ENCODE data around the gene GRIP1.

GRIP1 gene

DNA sequence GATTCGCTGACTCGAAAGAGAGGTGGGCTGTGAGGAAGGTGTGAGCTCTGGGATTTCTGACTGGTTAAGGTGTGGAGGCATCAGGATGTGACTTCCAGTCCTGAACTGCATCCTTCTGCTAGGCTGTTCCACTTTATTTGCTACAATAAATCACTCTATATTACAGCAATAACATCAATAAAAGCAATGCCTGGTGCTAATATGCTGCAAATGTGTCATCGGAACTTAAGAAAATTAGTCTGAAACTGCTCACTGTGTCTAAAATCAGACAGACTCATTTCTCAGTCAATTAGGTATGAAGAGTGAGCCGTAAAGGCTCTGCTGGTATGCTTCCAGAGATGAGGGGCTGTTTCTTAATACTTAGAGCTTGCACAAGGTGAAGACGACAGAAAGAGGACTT, 250.0 kb downstream of the GRIP1 start:
- in situ Hi-C loops (cut with MboI; ENCODE audit: low pct_unique_long_range_greater_than_20kb, low sequenced_read_pairs), result no loop called here

GRCh38 chr12:66428261-66428660, 250.6 kb downstream of the GRIP1 start:
- in situ Hi-C loops (cut with MboI; ENCODE audit: low pct_unique_long_range_greater_than_20kb, low sequenced_read_pairs), result no loop called here
- no peak for DNase-seq

More for the DNA sequence above, 250.0 kb downstream of the GRIP1 start:
- DNase-seq, result no peak

- no peak for DNase-seq
- in situ Hi-C loops (cut with MboI; ENCODE audit: low pct_unique_long_range_greater_than_20kb, low sequenced_read_pairs), result no loop called here
These were observed 252.2 kb downstream of the GRIP1 start for GRCh38 chr12:66426696-66427095.

GRCh38 chr12:66423266-66423665, 255.6 kb downstream of the GRIP1 start:
- in situ Hi-C loops (cut with MboI; ENCODE audit: low pct_unique_long_range_greater_than_20kb, low sequenced_read_pairs), result loop anchor here (25.0 kb wide), 1 partner anchor 286 kb away; the partner anchor contains the start of gene LLPH
- DNase-seq, result no peak

GRCh38 chr12:66418908-66419307, 260.0 kb downstream of the GRIP1 start:
- in situ Hi-C loops (cut with MboI; ENCODE audit: low pct_unique_long_range_greater_than_20kb, low sequenced_read_pairs), result loop anchor here (25.0 kb wide), 1 partner anchor 282 kb away; the partner anchor contains the start of gene LLPH

DNA sequence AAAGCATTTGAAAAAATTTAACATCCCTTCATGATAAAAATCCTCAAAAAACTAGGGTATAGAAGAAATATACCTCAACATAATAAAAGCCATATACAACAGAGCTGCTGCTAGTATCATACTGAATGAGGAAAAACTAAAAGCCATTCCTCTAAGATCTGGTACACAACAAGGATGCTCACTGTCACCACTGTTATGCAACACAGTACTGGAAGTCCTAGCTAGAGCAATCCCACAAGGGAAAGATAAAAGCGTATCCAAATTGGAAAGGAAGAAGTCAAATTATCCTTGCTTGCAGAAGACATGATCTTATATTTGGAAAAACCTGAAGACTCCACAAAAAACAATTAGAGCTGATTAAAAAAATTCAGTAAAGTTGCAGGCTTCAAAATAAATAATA, 261.7 kb downstream of the GRIP1 start:
- no peak for DNase-seq
- in situ Hi-C loops (cut with MboI; ENCODE audit: low pct_unique_long_range_greater_than_20kb, low sequenced_read_pairs), result loop anchor here (25.0 kb wide), 1 partner anchor 280 kb away; the partner anchor contains the start of gene LLPH

More at GRCh38 chr12:66418908-66419307, 260.0 kb downstream of the GRIP1 start:
- no peak for DNase-seq

GRCh38 chr12:66409195-66409871, 269.5 kb downstream of the GRIP1 start:
- in situ Hi-C loops (cut with MboI; ENCODE audit: low pct_unique_long_range_greater_than_20kb, low sequenced_read_pairs), result loop anchor here (25.0 kb wide), 1 partner anchor 272 kb away; the partner anchor contains the start of gene LLPH
- peak; percentile 81 for DNase-seq

- in situ Hi-C loops (cut with MboI; ENCODE audit: low pct_unique_long_range_greater_than_20kb, low sequenced_read_pairs), result loop anchor here (25.0 kb wide), 1 partner anchor 268 kb away; the partner anchor contains the start of gene LLPH
- no peak for DNase-seq
These were observed 273.5 kb downstream of the GRIP1 start for GRCh38 chr12:66405395-66405794.

DNA sequence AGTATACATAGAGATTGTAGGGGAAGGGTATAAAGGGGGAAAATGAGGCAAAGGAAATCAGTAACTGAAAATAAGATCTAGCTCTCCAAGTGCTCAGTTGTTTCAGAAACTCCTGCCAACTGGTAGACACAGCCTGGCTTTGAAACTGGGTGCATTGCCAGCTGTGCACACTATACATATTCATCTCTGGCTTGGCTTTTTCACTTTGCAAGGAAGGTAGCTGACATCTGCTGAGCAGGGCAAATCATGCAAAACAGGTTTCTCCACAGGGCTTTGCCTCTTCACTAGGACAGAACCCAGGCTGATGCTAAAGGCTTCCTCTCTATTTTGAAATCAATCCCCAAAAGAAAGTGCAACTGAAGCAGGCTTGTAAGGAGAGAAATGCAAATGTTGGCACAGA, 275.1 kb downstream of the GRIP1 start:
- no peak for DNase-seq
- in situ Hi-C loops (cut with MboI; ENCODE audit: low pct_unique_long_range_greater_than_20kb, low sequenced_read_pairs), result loop anchor here (25.0 kb wide), 1 partner anchor 266 kb away; the partner anchor contains the start of gene LLPH

GRCh38 chr12:66399911-66400306, 279.0 kb downstream of the GRIP1 start:
- in situ Hi-C loops (cut with MboI; ENCODE audit: low pct_unique_long_range_greater_than_20kb, low sequenced_read_pairs), result loop anchor here (25.0 kb wide), 1 partner anchor 263 kb away; the partner anchor contains the start of gene LLPH

DNA sequence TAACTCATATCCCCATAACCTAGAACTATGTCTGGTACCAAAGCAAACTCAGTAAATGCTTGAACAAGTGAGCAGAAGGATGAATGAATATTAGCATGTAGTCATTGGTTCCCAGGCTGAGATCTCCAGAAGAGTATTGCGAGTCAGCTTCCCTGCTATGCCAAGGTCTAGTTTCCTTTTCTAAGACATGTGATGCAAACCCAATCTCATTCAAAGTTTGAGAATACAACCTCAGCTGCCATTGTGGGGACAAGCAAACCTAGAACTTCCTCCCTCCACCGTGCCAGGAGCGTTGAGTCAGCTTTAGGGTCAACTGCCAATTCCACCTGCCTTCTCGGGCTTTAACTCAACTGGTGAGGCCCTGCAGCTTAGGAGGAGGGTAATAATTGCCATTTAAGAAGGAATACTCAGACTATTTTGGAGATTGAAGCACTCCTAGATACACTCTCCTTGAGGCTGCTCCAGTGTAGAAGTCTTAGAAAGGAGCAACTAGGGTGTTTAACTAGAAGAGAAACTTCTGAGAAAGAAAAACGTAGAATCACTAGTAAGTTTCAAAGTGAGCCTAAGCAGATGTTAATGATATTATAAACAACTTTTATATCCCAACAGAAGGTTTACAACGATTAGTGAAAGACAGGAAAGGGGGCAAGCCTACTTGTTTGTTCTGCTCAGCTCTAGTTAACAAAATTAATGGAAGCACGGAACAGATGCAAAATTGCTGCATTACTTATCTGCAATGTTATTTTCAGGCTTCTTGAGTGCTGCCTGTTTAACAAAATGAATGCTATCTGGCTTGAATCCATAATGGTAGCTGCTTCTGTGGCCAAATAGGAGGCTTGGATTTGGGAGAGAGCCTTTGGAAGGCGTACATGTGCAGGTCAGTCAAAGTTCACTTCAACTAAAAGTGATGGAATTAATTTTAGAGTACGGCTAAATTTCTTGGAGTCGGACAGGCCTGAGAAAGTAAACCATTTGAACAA, 279.7 kb downstream of the GRIP1 start:
- DNase-seq, result no peak
- in situ Hi-C loops (cut with MboI; ENCODE audit: low pct_unique_long_range_greater_than_20kb, low sequenced_read_pairs), result no loop called here

More at GRCh38 chr12:66399911-66400306, 279.0 kb downstream of the GRIP1 start:
- DNase-seq, result no peak

- in situ Hi-C loops (cut with MboI; ENCODE audit: low pct_unique_long_range_greater_than_20kb, low sequenced_read_pairs), result no loop called here
- no peak for DNase-seq
These were observed 281.1 kb downstream of the GRIP1 start for GRCh38 chr12:66397574-66398290.

DNA sequence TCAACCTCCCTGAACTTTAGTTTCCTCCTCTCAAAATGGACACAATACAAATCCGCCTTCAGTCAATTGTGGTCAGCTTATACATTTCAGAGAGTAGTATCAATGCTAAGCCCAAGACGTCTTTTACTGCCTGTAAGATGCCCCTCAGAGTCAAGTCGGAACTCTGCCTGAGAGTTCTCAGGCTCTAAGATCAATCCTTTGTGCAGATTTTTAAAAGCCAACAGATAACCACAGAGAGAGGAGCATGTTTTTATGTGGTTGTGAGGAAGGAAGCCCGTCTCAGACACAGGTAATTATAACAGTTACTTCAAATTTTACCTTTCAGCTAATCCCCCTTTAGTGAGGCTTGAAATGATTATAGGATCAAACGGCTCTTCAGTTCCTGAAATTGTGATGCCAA, 285.0 kb downstream of the GRIP1 start:
- no peak for DNase-seq
- in situ Hi-C loops (cut with MboI; ENCODE audit: low pct_unique_long_range_greater_than_20kb, low sequenced_read_pairs), result no loop called here

GRCh38 chr12:66392266-66392915, 286.5 kb downstream of the GRIP1 start:
- in situ Hi-C loops (cut with MboI; ENCODE audit: low pct_unique_long_range_greater_than_20kb, low sequenced_read_pairs), result no loop called here
- DNase-seq, result peak; percentile 44

GRCh38 chr12:66388517-66388916, 290.4 kb downstream of the GRIP1 start:
- peak; percentile 9 for DNase-seq
- in situ Hi-C loops (cut with MboI; ENCODE audit: low pct_unique_long_range_greater_than_20kb, low sequenced_read_pairs), result no loop called here

DNA sequence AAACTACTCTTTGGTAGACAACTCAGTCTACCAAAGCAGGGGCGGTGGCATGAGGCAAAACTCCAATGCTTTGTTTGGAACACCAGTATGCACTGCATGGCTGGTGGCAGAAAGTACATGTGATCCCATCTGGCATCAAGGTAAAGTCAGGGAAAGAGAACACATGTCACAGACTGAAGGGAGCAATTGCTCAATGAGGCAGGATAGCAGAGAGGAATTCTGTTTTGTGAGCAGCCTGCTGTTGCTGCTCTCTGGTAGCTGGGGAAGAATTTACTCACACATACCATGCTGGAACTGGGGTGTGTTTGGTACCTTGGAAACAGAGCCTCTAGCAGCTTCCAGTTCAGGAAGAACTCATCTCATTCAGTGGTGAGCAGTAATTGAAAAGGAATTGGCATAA, 291.8 kb downstream of the GRIP1 start:
- DNase-seq, result no peak
- in situ Hi-C loops (cut with MboI; ENCODE audit: low pct_unique_long_range_greater_than_20kb, low sequenced_read_pairs), result no loop called here

DNA sequence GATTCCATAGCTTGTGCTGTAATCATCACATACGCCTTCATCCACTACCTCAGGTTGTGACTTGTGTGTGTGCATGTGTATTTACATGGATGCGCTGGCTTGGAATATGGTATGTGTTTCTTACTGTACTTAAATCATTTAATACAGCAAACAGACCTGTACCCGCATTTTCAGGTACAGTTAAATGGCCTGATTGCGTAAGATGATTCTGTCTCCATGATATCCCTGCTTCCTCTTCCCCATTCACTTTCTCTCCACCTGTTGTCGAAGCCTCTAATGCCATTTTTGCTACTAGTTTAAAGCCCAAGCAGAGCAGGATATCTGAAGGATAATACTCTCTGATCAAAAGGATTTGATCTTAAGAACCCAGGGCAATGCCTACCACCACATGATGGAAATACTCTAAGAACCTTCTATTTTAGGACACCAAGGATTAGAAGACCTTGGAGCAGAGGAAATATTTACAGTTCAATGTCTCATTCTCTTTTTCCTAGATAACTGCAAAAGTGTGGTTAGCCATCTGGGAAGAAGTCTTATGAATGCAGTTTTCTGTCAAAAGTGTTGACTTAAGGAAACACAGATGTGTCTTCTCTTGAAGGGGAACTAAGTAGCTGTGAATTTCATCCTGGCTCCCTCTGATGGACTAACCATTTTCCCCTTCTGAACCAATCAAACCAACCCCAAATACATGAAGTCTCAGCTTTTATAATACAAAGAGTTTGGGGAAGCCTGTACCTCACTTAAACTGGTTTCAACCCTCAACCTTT, 297.9 kb downstream of the GRIP1 start:
- in situ Hi-C loops (cut with MboI; ENCODE audit: low pct_unique_long_range_greater_than_20kb, low sequenced_read_pairs), result no loop called here
- DNase-seq, result no peak

- no peak for DNase-seq
- in situ Hi-C loops (cut with MboI; ENCODE audit: low pct_unique_long_range_greater_than_20kb, low sequenced_read_pairs), result no loop called here
These were observed 299.3 kb downstream of the GRIP1 start for GRCh38 chr12:66379616-66380015.

Measured in KBM-7 (cell line).